ENCODE data around the gene DMRT3.
"Not testable (repeated sequence)": the region's sequence is repeated elsewhere in the genome, so short reads cannot be mapped to it uniquely, and the experiment has no call there.

The DMRT3 gene

DNA sequence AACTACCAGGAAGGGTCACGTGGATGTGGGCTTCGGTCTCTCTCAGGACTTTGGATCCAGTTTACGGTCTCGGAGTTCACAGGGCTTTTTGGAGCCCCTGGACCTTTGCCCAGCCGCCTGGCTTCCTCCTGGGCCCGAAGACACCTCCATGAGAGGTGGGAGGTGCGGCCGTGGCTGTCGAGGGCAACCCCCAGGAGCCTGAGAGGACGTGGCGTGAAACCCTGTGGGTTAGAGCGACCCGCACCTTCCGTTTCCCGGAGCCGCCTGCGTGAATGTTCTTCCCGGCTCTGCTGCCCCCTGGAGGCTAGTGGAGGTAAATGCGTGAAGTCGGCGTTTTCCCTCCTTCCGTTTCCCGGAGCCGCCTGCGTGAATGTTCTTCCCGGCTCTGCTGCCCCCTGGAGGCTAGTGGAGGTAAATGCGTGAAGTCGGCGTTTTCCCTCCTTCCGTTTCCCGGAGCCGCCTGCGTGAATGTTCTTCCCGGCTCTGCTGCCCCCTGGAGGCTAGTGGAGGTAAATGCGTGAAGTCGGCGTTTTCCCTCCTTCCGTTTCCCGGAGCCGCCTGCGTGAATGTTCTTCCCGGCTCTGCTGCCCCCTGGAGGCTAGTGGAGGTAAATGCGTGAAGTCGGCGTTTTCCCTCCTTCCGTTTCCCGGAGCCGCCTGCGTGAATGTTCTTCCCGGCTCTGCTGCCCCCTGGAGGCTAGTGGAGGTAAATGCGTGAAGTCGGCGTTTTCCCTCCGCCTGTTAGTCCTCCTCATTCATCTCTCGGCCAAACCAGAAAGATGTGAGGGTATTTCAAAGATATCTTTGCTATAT, 22.1 kb downstream of the DMRT3 start:
- DNase-seq (ENCODE audit: low spot score), result not testable (repeated sequence)

DNA sequence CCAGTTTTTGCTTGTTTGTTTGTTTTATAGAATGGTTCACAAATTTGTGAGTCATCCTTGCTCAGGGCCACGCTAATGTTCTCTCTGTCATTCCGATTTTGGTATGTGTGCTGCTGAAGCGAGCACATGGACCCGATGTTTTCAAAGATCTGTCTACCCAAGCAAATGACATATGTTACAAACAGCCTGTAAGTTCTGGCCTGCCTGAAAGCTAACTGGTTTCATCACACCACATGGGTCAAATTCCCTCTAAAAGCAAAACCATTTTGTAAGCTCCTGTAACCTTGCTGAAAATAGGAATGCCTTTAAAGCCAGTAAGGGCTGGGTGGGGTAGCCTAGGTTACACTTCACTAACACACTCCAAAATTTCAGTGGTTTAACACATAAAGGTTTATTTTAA, 25.4 kb downstream of the DMRT3 start:
- no peak for DNase-seq (ENCODE audit: low spot score)

DNA sequence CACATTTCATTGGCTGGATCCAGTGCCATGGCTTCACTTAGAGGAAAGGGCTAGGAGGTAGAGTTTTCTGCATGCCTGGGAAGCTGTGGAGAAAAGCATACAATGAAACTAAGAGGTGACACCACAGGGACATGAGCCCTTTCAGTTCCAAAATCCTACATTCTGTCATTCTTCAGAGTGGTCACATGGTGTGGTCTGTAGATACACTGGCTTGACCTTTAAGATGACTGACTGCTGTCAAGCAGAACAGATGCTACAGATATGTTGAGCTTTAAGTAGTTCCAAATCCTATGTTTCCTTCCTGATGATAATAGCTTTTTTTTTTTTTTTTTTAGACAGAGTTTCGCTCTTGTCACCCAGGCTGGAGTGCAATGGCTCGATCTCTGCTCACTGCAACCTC, 26.2 kb downstream of the DMRT3 start:
- no peak for DNase-seq (ENCODE audit: low spot score)

DNA sequence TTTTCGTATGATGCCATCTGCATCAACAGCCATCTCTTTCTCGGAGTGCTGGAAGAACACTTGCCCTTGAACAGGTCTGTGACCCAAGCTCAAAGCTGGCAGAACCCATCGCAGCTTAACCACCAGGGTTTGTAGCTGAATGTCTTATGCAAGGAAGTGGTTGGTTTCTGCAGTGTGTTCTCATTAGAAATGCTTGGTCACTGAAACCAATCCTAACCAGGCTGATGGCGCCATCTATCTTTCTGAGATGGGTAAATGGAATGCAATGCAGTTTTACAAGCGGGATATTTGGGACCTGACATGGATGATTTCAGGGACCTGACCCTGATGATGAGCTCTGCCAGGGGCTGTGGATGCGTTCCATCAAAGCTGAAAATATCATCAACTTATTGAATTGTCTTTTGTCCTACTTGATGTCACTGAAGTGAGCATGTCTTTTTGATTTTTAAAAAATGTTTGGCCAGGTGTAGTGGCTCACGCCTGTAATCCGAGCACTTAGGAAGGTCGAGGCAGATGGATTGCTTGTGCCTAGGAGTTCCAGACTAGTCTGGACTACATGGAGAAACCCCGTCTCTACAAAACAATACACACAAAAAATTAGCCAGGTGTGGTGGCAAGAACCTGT, 28.7 kb downstream of the DMRT3 start:
- DNase-seq (ENCODE audit: low spot score), result peak; percentile 67

DNA sequence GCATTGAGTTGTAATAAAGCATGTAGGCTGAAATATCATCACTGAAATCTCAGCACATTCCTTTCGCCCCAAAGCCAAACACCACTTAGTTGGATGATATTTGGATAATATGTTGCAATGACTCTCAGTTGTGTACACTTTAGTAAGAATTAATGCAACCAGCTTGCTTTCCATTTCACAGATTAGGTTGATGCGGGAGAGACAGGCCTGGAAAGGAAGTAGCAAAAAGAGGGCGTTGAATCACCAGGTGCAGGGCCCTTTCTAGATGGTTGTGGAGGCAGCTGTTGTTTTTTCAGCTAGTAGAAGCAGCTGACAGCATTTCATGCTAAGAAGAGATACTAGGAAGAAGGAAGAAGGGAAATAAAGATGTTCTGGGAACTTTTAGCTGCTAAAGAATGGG, 30.9 kb downstream of the DMRT3 start:
- no peak for DNase-seq (ENCODE audit: low spot score)

DNA sequence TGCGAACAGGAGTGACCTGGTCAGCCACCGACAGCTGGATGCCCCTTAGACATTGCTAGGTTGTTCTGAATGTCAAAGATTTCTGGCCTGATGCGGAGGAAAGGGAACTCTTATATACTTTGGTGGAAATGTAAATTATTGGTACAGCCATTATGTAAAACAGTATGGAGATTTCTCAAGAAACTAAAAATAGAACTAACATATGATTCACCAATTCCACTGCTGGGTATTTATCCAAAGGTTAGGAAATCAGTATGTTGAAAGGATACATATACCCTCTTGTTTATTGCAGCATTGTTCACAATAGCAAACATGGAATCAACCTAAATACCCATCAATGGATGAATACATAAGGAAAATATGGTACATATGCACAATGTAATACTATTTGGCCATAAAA, 31.8 kb downstream of the DMRT3 start:
- no peak for DNase-seq (ENCODE audit: low spot score)

DNA sequence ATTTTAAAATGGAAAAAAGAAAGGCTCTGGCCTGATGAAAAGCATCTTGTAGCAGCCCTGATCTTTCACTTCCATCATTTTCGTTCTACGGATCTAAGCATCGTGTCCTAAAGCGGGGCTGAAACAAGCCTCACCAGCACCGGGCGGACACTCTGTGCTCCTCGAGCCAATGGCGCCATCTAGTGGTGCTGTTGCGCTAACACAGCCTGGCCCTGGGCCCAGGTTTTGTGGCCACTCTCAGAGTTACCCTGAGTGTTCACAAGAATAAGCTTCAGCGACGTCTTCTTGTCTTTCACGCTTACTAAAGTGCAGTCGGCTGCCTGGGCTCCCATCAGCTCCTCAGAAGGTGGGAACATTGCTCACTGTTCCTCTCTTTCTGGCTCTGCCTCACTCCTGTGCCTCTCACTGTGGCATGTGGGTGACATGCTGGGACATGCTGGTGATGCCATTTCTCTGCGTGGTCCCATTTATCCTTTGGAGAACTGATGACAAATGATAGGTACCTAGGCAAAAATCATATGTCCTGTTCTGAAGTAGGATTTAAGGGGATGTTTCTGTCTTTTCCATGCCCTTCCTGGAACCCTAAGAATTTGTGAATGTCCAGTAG, 32.7 kb downstream of the DMRT3 start:
- DNase-seq (ENCODE audit: low spot score), result peak; percentile 84

DNA sequence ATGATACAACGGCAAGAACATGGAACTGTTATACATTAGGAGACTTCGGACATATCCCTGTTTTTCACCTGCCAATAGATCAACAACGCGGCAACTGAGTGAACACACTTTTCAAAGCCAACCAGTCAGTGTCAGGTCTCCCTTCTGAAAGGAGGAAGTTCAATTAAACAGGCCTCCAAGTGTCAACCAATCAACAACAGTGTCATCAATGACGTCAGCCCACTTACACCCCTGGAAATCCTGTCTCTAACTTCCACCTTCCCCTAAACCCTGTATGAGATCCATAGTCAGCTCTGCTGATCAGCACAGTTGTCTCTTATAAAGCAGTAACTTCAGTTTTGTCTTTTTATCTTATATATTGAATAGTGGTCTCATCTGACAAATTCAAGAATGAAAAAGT, 36.6 kb downstream of the DMRT3 start:
- DNase-seq (ENCODE audit: low spot score), result no peak

DNA sequence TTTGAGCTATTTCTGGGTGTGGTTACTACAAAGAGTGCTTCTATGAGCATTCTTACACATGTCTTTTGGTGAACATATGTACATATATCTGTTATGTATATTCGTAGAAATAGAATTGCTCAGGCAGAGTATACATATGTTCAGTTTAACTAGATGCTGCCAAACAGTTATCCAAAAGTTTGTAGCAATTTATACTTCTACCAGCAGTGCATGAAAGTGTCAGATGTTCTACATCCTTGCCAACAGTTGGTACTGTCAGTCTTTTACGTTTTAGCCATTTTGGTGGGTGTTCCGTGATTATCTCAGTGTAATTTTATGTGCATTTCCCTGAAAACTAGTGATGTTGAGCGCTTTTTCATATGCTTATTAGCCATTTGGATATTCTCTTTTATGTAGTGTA, 37.8 kb downstream of the DMRT3 start:
- DNase-seq (ENCODE audit: low spot score), result no peak

DNA sequence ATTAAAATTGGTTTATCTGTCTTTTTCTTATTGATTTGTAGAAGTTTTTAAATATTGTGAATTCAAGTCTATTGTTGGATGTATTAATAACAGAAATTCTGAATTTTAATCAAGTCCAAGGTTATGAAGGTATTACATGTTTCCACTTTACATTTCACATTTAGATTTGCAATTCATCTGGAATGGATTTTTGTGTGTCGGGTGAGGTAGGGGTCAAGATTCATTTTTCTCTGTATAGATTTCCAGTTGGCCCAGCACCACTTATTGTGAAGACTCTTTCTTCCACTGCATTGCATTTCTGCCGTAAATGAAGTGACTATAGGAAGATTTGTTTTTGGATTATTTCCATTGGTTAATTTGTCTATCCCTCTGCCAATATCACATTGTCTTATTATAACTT, 38.2 kb downstream of the DMRT3 start:
- DNase-seq (ENCODE audit: low spot score), result no peak

DNA sequence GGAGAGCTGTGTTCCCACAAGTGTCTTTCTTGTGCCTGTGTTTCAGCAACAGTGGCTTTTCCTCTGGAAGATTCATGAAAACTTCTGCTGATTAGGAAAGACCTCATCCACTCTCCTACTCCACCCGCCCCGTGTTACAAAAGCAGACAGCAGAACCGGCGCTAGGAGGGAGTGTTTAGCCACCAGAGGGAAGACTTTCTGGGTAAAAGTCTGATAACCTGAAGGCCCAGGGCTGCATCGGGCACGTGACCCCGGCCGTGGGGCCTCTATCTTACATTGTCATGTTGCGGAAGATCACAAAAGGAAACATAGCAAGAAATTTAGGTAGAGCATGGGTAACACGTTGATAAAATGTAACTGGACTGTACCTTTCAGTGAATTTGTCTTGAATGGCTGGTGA, 41.7 kb downstream of the DMRT3 start:
- DNase-seq (ENCODE audit: low spot score), result peak; percentile 45

DNA sequence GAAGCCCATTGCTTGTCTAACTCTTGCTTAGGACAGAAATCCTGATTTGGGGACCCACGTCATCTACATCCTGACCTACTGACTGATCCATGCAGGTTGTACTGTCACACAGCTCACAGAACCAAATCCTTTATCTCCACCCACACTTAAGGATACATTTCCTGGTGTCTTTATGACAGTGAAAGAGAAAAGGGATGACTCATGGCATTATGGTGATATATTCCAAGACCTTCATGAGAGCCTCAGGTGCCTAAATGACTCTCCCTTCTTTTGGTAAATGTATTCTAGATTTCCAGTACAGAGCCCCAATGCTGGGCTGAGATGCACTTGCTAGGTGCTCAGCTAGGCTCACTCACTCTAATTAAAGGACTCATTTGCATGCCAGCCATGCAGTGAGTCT, 47.7 kb downstream of the DMRT3 start:
- no peak for DNase-seq (ENCODE audit: low spot score)

DNA sequence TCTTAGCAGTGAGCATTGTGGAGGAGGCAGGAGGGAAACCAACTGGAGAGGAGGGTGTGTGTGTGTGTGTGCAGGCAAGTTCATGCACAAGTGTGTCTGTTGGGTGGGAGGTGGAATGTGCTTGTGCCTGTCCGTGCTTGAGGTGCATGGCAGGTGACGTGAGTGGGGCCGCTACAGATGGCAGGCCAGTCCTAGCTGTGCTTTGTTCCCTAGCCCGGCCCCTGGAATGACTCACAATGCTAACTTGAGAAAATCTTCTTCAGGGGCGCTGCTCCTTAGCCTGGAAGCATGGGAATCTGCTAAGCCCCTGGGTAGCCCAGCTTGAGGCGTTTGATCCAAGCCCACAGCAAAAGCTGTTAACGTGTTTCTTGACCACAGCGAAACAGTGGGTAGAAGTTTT, 48.7 kb downstream of the DMRT3 start:
- DNase-seq (ENCODE audit: low spot score), result no peak

DNA sequence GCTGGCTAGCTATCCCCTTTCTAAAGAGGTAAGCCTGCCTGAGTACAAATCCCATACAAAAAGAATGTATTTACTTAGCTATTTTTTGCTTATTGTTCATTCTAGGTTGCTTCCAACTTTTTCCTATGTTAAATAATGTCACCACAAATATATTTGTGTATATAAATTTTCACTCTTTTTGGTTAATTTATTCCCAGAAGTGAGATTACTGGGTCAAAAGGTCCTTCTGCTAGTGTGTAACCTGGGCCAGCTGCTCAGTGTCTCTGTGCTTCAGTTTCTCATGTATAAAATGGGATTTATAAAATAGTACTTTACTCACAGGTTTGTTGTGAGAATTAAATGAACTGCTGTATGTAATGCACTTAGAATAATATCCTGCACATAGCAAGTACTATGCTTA, 49.8 kb downstream of the DMRT3 start:
- no peak for DNase-seq (ENCODE audit: low spot score)

DNA sequence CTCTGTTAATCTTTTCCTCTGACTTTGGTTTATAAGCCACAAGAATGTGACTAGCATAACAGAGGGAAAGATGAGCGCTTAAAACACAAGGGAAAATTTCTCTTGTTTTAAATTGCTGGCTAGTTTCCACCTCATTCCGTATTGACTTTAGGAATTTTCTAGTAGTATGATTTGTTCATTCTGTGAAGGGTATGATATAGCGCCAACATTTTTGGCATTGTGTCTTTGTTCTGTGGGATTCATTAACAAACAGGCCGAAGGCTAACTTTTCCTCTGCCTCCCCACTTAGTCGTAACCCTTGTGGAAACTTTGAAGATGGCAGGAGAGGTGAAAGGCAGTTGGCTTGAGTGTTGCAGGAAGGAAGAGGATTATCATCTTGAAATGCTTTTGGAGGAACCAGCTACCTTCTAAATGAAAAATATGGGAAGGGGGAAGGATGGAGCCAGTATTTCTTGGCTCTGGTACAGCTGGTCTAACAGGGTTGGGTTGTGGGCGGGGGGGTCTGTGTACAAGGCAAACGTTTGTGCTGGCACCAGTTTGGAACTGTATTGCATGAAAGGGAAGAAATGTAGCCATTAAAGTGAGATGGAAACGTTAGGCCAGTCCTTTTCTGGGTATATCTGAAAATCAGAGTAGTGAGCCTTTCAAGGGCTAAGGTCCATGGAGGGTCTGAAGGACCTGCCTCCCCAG, 52.2 kb downstream of the DMRT3 start:
- no peak for DNase-seq (ENCODE audit: low spot score)

DNA sequence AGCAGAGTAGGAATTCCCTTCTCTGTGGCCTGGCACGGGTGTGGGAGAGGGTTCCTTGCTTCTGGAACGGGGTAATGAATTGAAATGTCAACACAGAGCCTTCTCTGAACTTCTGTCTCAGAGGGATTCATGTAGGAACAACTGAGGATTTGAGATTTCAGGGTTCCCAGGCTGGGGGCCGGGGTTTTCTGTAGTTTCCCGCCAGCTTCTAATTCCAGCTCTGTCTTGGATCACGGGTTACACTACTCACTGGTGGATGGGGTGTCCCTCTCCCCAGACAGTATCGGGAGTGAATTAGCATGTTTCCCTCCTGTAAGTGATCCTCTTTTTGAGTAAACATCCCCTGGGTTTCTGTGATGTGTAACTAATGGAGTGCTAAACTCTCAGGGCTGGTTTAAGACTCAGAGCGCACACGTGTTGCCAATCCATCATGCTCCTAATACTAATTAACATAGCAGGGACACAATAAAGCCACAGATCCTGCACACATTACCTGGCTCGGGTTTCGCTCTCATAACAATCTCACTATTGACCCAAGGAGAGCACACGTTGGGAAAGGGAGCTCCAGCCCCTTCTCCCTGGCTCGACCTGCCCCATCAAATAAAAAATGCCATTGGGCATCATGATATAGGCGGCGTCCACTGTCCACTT, 55.6 kb downstream of the DMRT3 start:
- no peak for DNase-seq (ENCODE audit: low spot score)

DNA sequence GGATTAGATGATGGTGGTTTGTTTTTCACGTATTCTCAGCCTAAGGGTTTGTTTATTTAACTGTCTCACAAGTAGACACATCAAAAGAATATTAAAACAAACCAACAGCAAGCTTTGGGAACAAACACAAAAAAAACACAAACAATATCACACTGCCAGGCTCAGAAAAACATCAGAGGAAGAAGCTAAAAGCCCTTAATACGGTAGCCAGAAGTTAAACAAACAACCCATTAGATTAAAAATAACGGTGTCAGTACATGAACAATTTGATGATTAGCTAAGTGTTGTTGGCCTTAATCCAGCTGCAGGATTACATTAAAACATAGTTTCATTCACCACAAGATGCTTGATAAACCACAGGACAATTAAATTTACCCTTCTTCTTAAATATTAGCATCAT, 57.8 kb downstream of the DMRT3 start:
- no peak for DNase-seq (ENCODE audit: low spot score)

DNA sequence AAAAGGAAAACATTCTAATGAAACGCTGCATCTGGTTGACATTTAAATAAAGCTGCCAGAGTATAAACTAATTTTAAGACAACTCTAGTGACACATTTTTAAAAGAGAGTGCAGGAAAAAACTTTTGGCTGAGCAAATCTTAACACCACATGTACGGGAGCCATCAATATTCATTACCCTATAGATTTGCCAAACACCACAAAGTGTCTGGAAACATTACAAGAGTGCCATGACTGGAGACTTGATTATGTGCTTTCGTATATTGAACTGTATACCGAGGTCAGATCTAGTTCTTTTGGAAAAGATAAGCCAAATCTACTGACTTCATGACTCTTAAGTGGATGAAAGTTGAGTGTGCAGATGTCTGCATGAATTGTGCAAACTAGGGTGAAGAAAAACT, 63.1 kb downstream of the DMRT3 start:
- no peak for DNase-seq (ENCODE audit: low spot score)

All from AG20443 (cell line).